ENCODE results near the gene RRP15. TPM values are rescaled to one million over a fixed set of nuclear protein-coding genes. Genes with fewer than 3 reads are reported as not detected.

Gene RRP15
- total RNA-seq (2021) (31.3 and 38.4 TPM in 2 replicates), Bru-seq, nascent RNA (percentile 86 among the genes with signal in this experiment), BruChase-seq, experiment 1, labeled RNA remaining after a 2-hour chase (percentile 76 among the genes with signal in this experiment), BruChase-seq, experiment 2, labeled RNA remaining after a 6-hour chase (percentile 82 among the genes with signal in this experiment)
- long read RNA-seq, full-length matches to known transcripts: 27 of 31 reads
- long read RNA-seq, partial matches to known transcripts: 0 of 31 reads
- long read RNA-seq, other reads (novel, unspliced or antisense): 4 of 31 reads

DNA sequence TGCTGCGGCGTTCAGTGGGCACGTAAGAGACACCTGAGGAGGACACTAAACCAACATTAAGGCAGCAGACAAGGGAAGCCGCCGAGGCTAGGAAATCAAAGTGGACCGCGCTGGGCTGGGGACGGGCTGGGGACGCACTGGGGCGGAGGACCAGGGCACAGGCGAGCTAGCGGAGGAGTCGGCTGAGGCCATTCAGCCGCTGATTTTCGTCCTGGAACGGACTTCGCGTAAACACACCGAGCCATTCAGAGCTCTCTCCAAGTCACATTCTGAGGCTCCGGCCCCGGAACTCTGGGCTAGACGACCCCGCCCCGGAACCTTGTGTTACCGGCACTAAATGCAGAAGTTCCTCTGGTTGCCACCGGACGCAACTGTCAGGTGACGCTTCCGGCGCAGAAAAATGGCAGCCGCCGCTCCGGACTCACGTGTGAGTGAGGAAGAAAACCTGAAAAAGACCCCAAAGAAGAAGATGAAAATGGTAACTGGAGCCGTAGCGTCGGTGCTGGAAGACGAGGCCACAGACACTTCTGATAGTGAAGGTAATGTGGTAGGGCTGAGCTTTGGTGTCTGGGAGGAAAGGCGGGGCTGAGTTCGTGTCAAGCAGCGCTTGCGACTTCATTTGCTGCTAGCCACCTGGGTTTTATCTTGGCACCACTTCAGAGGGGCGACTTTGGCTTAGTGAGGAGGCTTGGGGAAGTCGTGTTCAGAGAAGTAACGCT is at the start of gene RRP15:
TSS of gene RRP15 (plus strand) at position 377 of the 719 bp plus-strand sequence. CDS start at position 401, 24 bp downstream.
- no peaks in the 10 kb centered on the region for H3K36me3 ChIP-seq (ENCODE audit: insufficient read depth, low read length, poor library complexity, severe bottlenecking)
- DNase-seq (ENCODE audit: low spot score): peak; percentile 93
- no TSS peak for BruUV-seq (replicated peaks)
- POLR2A ChIA-PET (ENCODE audit: low non-redundant PET): interaction anchor here (0.6 to 0.7 kb wide), 2 partner anchors 18 to 117 kb away, joined by 3 read pairs; no protein-coding TSS in a partner anchor
- intact Hi-C loops (cut with micrococcal nuclease; ENCODE audit: unreplicated experiment): no loop called here
- no peaks in the 10 kb centered on the region for H3K9me3 ChIP-seq (ENCODE audit: low read depth, low read length, poor library complexity, severe bottlenecking)
- peaks cover 7% of the 10 kb centered on the region for H3K4me1 ChIP-seq (ENCODE audit: insufficient read depth, low read length, poor library complexity, severe bottlenecking)
- CTCF ChIA-PET: no interaction called here
- no peaks in the 10 kb centered on the region for H3K27me3 ChIP-seq (replicated peaks; ENCODE audit: insufficient read depth, low read depth, low read length, poor library complexity)
- peak within 1 kb of the TSS; percentile 78 for H3K4me3 ChIP-seq (ENCODE audit: low read depth, low read length, poor library complexity, severe bottlenecking)
- peak within 1 kb of the TSS; percentile 63 for H3K27ac ChIP-seq (ENCODE audit: low read depth, low read length, poor library complexity, severe bottlenecking)
- TF ChIP-seq EZH2 (IDR thresholded peaks at IDR 0.05; ENCODE audit: borderline replicate concordance, low read depth, low read length, poor library complexity, severe bottlenecking): no peak
- TF ChIP-seq, protein P1, sequence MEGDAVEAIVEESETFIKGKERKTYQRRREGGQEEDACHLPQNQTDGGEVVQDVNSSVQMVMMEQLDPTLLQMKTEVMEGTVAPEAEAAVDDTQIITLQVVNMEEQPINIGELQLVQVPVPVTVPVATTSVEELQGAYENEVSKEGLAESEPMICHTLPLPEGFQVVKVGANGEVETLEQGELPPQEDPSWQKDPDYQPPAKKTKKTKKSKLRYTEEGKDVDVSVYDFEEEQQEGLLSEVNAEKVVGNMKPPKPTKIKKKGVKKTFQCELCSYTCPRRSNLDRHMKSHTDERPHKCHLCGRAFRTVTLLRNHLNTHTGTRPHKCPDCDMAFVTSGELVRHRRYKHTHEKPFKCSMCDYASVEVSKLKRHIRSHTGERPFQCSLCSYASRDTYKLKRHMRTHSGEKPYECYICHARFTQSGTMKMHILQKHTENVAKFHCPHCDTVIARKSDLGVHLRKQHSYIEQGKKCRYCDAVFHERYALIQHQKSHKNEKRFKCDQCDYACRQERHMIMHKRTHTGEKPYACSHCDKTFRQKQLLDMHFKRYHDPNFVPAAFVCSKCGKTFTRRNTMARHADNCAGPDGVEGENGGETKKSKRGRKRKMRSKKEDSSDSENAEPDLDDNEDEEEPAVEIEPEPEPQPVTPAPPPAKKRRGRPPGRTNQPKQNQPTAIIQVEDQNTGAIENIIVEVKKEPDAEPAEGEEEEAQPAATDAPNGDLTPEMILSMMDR (conservative IDR thresholded peaks at IDR 0.05; ENCODE audit: low read depth, low read length): no peak

DNA sequence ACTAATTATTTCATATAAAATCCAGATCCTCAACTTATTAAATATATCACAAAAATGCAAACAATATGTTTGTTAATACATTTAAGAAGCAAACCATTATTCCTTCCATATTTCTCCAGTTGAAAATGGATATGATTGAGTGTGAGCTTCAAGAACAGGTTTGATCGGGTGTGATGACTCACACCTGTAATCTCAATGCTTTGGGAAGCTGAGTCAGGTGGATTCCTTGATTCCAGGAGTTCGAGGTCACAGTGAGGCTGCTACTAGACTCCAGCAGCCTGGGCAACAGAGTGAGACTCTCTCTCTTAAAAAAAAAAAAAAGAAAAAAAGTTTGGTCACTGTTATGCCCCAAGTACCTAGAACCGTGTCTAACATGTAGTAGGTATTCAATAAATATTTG is 42.9 kb upstream of the RRP15 start:
- ChIA-PET POLR2A (ENCODE audit: low non-redundant PET) (no interaction called here), CTCF (no interaction called here)
- H3K4me3 ChIP-seq (ENCODE audit: low read depth, low read length, poor library complexity, severe bottlenecking): no peak overlapping the region
- DNase-seq (ENCODE audit: low spot score): no peak
- peaks cover 49% of the 10 kb centered on the region for H3K27me3 ChIP-seq (replicated peaks; ENCODE audit: insufficient read depth, low read depth, low read length, poor library complexity)
- H3K4me1 ChIP-seq (ENCODE audit: insufficient read depth, low read length, poor library complexity, severe bottlenecking): no peaks in the 10 kb centered on the region
- H3K9me3 ChIP-seq (ENCODE audit: low read depth, low read length, poor library complexity, severe bottlenecking): no peaks in the 10 kb centered on the region
- no peaks in the 10 kb centered on the region for H3K36me3 ChIP-seq (ENCODE audit: insufficient read depth, low read length, poor library complexity, severe bottlenecking)
- TF ChIP-seq EZH2 (IDR thresholded peaks at IDR 0.05; ENCODE audit: borderline replicate concordance, low read depth, low read length, poor library complexity, severe bottlenecking): no peak
- TF ChIP-seq, protein P1 (conservative IDR thresholded peaks at IDR 0.05; ENCODE audit: low read depth, low read length): no peak
- BruUV-seq (replicated peaks): no TSS peak
- H3K27ac ChIP-seq (ENCODE audit: low read depth, low read length, poor library complexity, severe bottlenecking): no peak overlapping the region
- intact Hi-C loops (cut with micrococcal nuclease; ENCODE audit: unreplicated experiment): no loop called here

GRCh38 chr1:218247339-218247738 is 37.8 kb upstream of the RRP15 start:
- H3K9me3 ChIP-seq (ENCODE audit: low read depth, low read length, poor library complexity, severe bottlenecking): no peaks in the 10 kb centered on the region
- H3K27ac ChIP-seq (ENCODE audit: low read depth, low read length, poor library complexity, severe bottlenecking): no peak overlapping the region
- intact Hi-C loops (cut with micrococcal nuclease; ENCODE audit: unreplicated experiment): no loop called here
- POLR2A ChIA-PET (ENCODE audit: low non-redundant PET): no interaction called here
- CTCF ChIA-PET: no interaction called here
- no peak overlapping the region for H3K4me3 ChIP-seq (ENCODE audit: low read depth, low read length, poor library complexity, severe bottlenecking)
- peaks cover 83% of the 10 kb centered on the region for H3K27me3 ChIP-seq (replicated peaks; ENCODE audit: insufficient read depth, low read depth, low read length, poor library complexity)
- no peak for TF ChIP-seq EZH2 (IDR thresholded peaks at IDR 0.05; ENCODE audit: borderline replicate concordance, low read depth, low read length, poor library complexity, severe bottlenecking)
- TF ChIP-seq, protein P1 (conservative IDR thresholded peaks at IDR 0.05; ENCODE audit: low read depth, low read length): no peak
- no peaks in the 10 kb centered on the region for H3K36me3 ChIP-seq (ENCODE audit: insufficient read depth, low read length, poor library complexity, severe bottlenecking)
- no TSS peak for BruUV-seq (replicated peaks)
- DNase-seq (ENCODE audit: low spot score): no peak
- no peaks in the 10 kb centered on the region for H3K4me1 ChIP-seq (ENCODE audit: insufficient read depth, low read length, poor library complexity, severe bottlenecking)

Data from A673 (cell line).